ENCODE data around the gene SRI.
"Not testable (repeated sequence)": the region's sequence is repeated elsewhere in the genome, so short reads cannot be mapped to it uniquely, and the experiment has no call there.

The SRI gene

GRCh38 chr7:88184848-88185304, 35.0 kb downstream of the SRI start:
- no peak for DNase-seq (ENCODE audit: low read depth in 3 of 3, low spot score in 1 of 3)

DNA sequence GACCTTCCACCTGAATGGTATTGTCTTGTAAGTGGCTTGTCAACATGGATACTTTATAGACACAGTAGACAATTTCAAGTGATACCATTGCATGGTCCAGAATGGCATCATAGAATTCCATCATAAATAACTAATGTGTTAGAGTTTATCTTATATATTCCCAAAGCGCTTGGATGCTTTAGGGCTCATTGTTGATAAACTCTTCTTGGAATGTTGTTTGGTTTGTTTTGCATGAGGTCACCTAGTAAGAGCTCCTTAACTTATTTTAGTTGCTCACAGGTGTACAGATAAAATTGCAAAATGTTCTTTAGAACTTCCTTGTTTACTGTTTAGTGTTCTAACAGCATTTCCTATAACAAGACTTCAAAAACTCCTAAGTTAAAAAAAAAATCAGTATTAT, 36.8 kb downstream of the SRI start:
- DNase-seq (ENCODE audit: low read depth in 3 of 3, low spot score in 1 of 3): no peak

GRCh38 chr7:88176190-88176589, 43.6 kb downstream of the SRI start:
- DNase-seq (ENCODE audit: low read depth in 3 of 3, low spot score in 1 of 3): no peak

DNA sequence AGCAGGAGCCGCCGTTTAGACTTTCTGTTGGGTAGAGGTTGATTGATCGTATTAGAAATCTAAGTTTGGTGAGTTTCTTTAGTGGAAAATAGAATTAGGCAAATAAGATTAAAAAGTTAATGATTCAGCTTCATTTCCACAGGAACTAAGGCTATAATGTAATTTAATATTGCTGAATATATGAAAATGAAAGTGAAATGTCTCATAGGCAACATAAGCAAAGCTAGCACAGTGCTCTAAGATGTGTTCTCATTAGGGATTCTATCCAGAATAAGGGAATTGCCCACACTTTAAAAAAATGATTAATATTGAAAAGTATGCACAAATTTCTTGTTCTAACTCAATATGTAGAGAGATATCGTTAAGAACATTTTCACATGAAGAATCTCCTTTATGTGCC, 47.0 kb downstream of the SRI start:
- DNase-seq (ENCODE audit: low read depth in 3 of 3, low spot score in 1 of 3): no peak

- DNase-seq (ENCODE audit: low read depth in 3 of 3, low spot score in 1 of 3): no peak
Observed at GRCh38 chr7:88169717-88170320, 50.0 kb downstream of the SRI start.

GRCh38 chr7:88167721-88168120, 52.1 kb downstream of the SRI start:
- DNase-seq (ENCODE audit: low read depth in 3 of 3, low spot score in 1 of 3): no peak

- no peak for DNase-seq (ENCODE audit: low read depth in 3 of 3, low spot score in 1 of 3)
Observed at GRCh38 chr7:88167223-88167622, 52.6 kb downstream of the SRI start.

- DNase-seq (ENCODE audit: low read depth in 3 of 3, low spot score in 1 of 3): no peak
Observed at GRCh38 chr7:88165697-88166096, 54.1 kb downstream of the SRI start.

GRCh38 chr7:88159741-88160140, 60.1 kb downstream of the SRI start:
- not testable (repeated sequence) for DNase-seq (ENCODE audit: low read depth in 3 of 3, low spot score in 1 of 3)

- DNase-seq (ENCODE audit: low read depth in 3 of 3, low spot score in 1 of 3): no peak
Observed at GRCh38 chr7:88156356-88156755, 63.5 kb downstream of the SRI start.

GRCh38 chr7:88155756-88156155, 64.1 kb downstream of the SRI start:
- no peak for DNase-seq (ENCODE audit: low read depth in 3 of 3, low spot score in 1 of 3)
